GM21381 (cell line): Measurements from ENCODE around the gene TAT.
"Not testable (repeated sequence)": the region's sequence is repeated elsewhere in the genome, so short reads cannot be mapped to it uniquely, and the experiment has no call there.

Experiments
- ATAC-seq: cut with Tn5 transposase; IDR thresholded peaks from one replicate; pipeline ENCODE4 v1.9.1; 2021; ENCODE audit warnings: mild to moderate bottlenecking, moderate library complexity; ENCODE audit not compliant: unreplicated experiment

Gene TAT

GRCh38 chr16:71576971-71577370 is at the start of gene TAT:
Gene TAT (minus strand): TSS chr16:71577092. CDS start chr16:71576415, 677 bp downstream.
- no peak for ATAC-seq

GRCh38 chr16:71626018-71626857 is 49.3 kb upstream of the TAT start, which contains the start of gene MARVELD3:
Gene MARVELD3 (plus strand): TSS chr16:71626184. CDS start chr16:71626230, 46 bp downstream.
- no peak for ATAC-seq

DNA sequence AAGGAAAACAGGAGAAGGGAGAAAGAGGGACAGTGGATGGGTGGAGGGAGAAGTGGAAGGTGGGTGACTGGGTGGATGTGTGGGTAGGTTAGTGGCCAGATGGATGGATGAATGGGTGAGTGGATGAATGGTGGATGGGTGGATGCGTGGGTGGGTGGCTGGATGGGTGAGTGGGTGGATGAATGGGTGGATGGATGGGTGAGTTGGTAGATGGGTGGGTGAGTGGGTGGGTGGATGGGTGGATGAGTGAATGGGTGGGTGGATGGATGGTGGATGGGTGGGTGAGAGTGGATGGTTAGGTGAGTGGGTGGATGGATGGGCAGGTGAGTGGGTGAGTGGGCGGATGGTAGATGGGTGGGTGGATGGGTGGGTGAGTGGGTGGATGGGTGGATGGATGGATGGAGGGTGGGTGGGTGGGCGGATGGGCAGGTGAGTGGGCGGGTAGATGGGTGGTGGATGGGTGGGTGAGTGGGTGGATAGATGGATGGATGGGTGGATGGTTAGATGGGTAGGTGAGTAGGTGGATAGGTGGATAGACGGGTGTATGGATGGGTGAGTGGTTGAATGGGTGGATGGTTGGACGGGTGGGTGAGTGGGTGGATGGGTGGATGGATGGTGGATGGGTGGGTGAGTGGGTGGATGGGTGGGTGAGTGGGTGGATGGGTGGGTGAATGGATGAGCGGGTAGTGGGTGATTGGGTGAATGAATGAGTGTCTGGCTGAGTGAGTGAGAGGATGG is 48.4 kb upstream of the TAT start:
- no peak for ATAC-seq

DNA sequence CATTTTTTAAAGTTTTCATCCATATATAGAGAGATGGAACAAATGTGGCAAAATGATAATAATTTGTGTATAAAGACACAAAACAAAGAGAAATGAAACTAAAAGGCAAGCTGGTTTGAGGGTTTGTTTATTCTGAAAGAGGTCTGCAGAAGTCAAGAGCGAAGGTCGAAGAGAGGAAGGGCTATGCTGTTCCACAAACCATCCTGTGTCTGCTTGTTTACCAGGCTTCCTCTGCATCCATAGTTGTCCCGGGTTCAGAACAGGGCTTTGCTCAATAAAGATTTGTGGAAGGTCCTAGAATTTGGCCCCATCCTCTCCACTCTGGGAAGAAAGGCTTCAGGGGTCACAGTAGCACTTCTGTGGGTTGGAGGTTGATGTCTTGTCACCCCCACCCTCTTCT is 46.7 kb upstream of the TAT start:
- no peak for ATAC-seq

GRCh38 chr16:71622088-71622487 is 45.2 kb upstream of the TAT start:
- no peak for ATAC-seq

- no peak for ATAC-seq
These were observed 41.5 kb upstream of the TAT start for GRCh38 chr16:71618429-71618828.

GRCh38 chr16:71614956-71615355 is 38.1 kb upstream of the TAT start:
- ATAC-seq = not testable (repeated sequence)

- ATAC-seq = peak; percentile 47
These were observed 34.3 kb upstream of the TAT start for GRCh38 chr16:71610936-71611871.

GRCh38 chr16:71610447-71610846 is 33.6 kb upstream of the TAT start:
- no peak for ATAC-seq

GRCh38 chr16:71609066-71609465 is 32.2 kb upstream of the TAT start:
- ATAC-seq = no peak

GRCh38 chr16:71600822-71601221 is 23.9 kb upstream of the TAT start:
- ATAC-seq = no peak

DNA sequence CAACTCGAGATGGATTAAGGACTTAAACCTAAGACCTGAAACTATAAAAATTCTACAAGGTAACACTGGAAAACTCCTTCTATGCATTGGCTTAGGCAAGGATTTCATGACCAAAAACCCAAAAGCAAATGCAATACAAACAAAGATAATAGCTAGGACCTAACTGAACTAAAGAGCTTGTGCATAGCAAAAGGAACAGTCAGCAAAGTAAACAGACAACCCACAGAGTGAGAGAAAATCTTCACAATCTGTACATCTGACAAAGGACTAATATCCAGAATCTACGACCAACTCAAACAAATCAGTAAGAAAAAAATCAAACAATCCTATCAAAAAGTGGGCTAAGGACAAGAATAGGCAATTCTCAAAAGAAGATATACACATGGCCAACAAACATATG is 21.5 kb upstream of the TAT start:
- not testable (repeated sequence) for ATAC-seq

- not testable (repeated sequence) for ATAC-seq
These were observed 18.5 kb upstream of the TAT start for GRCh38 chr16:71595340-71595826.

DNA sequence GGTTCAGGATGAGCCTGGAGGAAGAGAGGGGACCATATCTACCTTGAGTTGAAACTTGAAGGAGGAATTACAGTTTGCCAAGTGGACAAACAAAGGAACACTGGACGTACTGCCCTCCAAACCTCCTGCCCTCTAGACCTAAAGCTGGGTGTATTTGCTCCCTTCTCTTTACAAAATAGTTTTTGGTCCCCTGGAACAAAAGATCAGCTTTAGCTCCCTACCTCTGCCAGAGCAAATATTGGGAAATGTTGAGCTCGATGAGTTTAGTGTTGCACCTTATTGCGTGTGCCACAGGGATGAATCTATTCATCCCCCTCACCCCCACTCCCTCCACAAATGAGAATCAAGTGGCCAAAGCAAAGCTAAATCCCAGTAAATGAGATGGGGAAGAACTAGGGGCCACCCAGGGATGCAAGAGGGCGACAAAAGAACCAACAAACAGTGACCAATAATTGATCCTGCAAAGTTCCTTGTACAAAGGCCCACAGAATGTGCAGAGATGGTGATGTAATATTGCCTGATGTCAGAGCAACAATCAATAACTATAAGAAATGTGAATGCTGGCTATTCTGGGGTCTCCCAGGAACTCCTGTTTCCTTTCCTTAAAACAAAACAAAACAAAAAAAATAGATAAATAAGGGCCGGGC is 17.2 kb upstream of the TAT start:
- ATAC-seq = no peak

GRCh38 chr16:71593048-71593999 is 16.4 kb upstream of the TAT start:
- ATAC-seq = no peak

DNA sequence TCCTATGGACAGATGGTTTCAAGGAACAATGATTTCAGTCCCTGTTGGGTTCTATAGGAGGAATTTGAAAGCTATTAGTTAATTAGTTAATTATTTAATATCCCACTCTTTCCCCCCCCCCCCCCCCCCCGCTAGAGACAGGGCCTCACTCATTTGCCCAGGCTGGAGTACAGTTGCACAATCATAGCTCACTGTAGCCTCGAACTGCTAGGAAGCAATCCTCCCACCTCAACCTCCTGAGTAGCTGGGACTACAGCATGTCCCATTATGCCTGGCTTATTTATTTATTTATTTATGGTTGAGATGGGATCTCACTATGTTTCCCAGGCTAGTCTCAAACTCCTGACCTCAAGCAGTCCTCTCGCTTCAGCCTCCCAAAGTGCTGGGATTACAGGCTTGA is 15.0 kb upstream of the TAT start:
- no peak for ATAC-seq

GRCh38 chr16:71590584-71590983 is 13.7 kb upstream of the TAT start:
- no peak for ATAC-seq

GRCh38 chr16:71590071-71590470 is 13.2 kb upstream of the TAT start:
- ATAC-seq = not testable (repeated sequence)

DNA sequence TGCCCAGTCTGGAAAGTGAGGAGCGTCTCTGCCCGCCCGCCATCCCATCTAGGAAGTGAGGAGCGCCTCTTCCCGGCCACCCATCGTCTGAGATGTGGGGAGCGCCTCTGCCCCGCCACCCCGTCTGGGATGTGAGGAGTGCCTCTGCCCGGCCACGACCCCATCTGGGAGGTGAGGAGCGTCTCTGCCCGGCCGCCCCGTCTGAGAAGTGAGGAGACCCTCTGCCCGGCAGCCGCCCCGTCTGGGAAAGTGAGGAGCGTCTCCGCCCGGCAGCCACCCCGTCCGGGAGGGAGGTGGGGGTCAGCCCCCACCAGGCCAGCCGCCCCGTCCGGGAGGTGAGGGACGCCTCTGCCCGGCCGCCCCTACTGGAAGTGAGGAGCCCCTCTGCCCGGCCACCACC is 12.4 kb upstream of the TAT start:
- ATAC-seq = not testable (repeated sequence)
